22Rv1 (cell line): ENCODE measurements around the gene ABCA1.
"Not testable (repeated sequence)": the region's sequence is repeated elsewhere in the genome, so short reads cannot be mapped to it uniquely, and the experiment has no call there.

ENCODE experiments used
- ZFX ChIP-seq: fragments of 450-650 bp; IDR thresholded peaks from 2 replicates; pipeline ENCODE4 v1.6.1; 2017; ENCODE audit warnings: antibody characterized with exemption, borderline replicate concordance
- TF ChIP-seq, protein P1 (sequence below): fragments of 450-650 bp; IDR thresholded peaks from 2 replicates; pipeline ENCODE4 v1.5.1; 2017; ENCODE audit warnings: mild to moderate bottlenecking

- TF ChIP-seq, protein P1, sequence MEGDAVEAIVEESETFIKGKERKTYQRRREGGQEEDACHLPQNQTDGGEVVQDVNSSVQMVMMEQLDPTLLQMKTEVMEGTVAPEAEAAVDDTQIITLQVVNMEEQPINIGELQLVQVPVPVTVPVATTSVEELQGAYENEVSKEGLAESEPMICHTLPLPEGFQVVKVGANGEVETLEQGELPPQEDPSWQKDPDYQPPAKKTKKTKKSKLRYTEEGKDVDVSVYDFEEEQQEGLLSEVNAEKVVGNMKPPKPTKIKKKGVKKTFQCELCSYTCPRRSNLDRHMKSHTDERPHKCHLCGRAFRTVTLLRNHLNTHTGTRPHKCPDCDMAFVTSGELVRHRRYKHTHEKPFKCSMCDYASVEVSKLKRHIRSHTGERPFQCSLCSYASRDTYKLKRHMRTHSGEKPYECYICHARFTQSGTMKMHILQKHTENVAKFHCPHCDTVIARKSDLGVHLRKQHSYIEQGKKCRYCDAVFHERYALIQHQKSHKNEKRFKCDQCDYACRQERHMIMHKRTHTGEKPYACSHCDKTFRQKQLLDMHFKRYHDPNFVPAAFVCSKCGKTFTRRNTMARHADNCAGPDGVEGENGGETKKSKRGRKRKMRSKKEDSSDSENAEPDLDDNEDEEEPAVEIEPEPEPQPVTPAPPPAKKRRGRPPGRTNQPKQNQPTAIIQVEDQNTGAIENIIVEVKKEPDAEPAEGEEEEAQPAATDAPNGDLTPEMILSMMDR = not testable (repeated sequence)
- not testable (repeated sequence) for TF ChIP-seq ZFX
Observed at GRCh38 chr9:104855258-104855657, 72.7 kb downstream of the ABCA1 start.
